Fibroblast of skin of back (primary cell): ENCODE data around the gene CHID1.
A peak's percentile ranks its signal among the peaks of the same experiment; 100 is the strongest.

Experiments used
- DNase-seq: peaks from one replicate; pipeline ENCODE4 v3.0.0-alpha.2; 2013

CHID1 gene

GRCh38 chr11:863023-863909, 47.3 kb downstream of the CHID1 start:
- DNase-seq, result no peak

GRCh38 chr11:862696-863022, 48.0 kb downstream of the CHID1 start:
- DNase-seq, result no peak

- DNase-seq, result no peak
Measured at GRCh38 chr11:862081-862661, 48.4 kb downstream of the CHID1 start.

GRCh38 chr11:861105-861479, 49.5 kb downstream of the CHID1 start:
- DNase-seq, result no peak

GRCh38 chr11:860234-861104, 50.1 kb downstream of the CHID1 start:
- DNase-seq, result no peak

- DNase-seq, result peak; percentile 69
Measured at GRCh38 chr11:859394-860131, 51.0 kb downstream of the CHID1 start.

- no peak for DNase-seq
Measured at GRCh38 chr11:858762-859339, 51.8 kb downstream of the CHID1 start.

- DNase-seq, result no peak
Measured at GRCh38 chr11:858053-858761, 52.4 kb downstream of the CHID1 start.

- no peak for DNase-seq
Measured at GRCh38 chr11:856397-856796, 54.2 kb downstream of the CHID1 start.

GRCh38 chr11:855796-856195, 54.8 kb downstream of the CHID1 start:
- DNase-seq, result no peak

GRCh38 chr11:855330-855674, 55.3 kb downstream of the CHID1 start:
- no peak for DNase-seq

- DNase-seq, result no peak
Measured at GRCh38 chr11:854601-855329, 55.8 kb downstream of the CHID1 start.

- DNase-seq, result no peak
Measured at GRCh38 chr11:853682-854448, 56.7 kb downstream of the CHID1 start.

GRCh38 chr11:852762-853161, 57.8 kb downstream of the CHID1 start:
- no peak for DNase-seq

- no peak for DNase-seq
Measured at GRCh38 chr11:850775-851763, 59.5 kb downstream of the CHID1 start.

- no peak for DNase-seq
Measured at GRCh38 chr11:849951-850774, 60.4 kb downstream of the CHID1 start.

GRCh38 chr11:849104-849824, 61.3 kb downstream of the CHID1 start:
- DNase-seq, result no peak
